NCI-H524 (cell line): ENCODE results near the gene ACTR1B.
"Not testable (repeated sequence)": the region's sequence is repeated elsewhere in the genome, so short reads cannot be mapped to it uniquely, and the experiment has no call there.

Source experiments
- DNase-seq, 2 experiments: peaks; one replicate each; lab custom pipeline; 2025; lab: John Stamatoyannopoulos, UW

Gene ACTR1B

DNA sequence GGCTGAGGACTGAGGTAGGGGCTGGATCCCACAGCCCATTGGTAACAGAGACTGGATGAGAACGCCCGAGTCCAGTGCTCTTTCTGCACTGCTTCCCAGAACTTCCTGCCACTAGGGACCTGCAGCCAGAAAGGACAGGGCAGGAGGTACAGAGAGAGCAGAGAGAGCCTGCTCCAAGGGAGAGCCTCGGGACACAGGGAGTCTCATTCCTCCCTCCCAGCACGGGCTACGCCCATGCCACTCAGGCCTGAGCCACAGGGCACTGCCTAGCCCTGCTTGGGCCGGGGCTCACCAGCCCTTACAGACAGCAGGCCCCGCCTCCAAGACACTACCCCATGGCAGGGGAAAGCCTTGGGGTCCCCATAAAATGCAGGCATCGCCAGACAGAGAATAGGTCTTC is 48.1 kb downstream of the ACTR1B start:
- not testable (repeated sequence) for DNase-seq

DNA sequence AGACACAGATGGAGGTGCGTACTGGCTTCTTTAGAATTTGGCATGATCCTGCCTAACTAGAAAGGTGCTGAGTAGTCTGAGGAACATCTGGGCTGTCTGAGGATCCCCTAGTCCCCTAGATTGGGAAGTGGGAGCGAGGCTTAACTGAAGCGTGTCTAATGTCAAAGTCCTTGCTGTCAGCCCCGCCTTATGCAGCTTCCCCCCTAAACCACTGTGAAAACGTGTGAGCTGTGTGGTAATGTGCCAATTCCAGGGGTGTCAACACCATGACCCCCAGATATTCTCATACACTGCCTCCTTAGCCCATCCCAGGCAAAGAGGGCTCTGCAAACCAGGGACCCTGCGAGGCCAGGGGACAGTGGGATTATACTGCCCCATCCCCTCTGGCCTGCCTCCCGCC is 51.9 kb downstream of the ACTR1B start:
- not testable (repeated sequence) for DNase-seq

DNA sequence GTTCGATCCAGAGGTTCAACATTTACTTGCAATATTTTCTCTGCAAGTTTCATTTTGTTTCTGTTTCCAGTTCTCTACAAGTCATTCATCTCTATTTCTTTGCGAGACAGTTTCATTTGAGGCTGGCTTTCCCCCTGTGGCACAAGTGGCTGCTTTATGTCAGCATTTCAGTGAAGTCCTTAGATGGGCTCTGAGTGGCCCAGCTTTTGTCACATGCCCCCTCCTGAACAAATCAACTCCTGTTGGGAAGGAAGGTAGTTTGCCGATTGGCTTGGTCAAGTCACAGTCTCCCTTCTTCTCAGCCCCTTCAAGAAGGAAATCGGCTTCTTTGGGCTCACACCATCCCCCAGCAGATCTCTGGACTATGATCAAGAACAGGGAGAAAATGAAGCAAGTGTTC is 55.1 kb downstream of the ACTR1B start:
- not testable (repeated sequence) for DNase-seq
